GM21723 (cell line): ENCODE results near the gene GZMA.
"Not testable (repeated sequence)": the region's sequence is repeated elsewhere in the genome, so short reads cannot be mapped to it uniquely, and the experiment has no call there.

Source experiments
- ATAC-seq: cut with Tn5 transposase; IDR thresholded peaks from one replicate; pipeline ENCODE4 v1.9.1; 2021; ENCODE audit warnings: mild to moderate bottlenecking, moderate library complexity; ENCODE audit not compliant: unreplicated experiment

GZMA gene

DNA sequence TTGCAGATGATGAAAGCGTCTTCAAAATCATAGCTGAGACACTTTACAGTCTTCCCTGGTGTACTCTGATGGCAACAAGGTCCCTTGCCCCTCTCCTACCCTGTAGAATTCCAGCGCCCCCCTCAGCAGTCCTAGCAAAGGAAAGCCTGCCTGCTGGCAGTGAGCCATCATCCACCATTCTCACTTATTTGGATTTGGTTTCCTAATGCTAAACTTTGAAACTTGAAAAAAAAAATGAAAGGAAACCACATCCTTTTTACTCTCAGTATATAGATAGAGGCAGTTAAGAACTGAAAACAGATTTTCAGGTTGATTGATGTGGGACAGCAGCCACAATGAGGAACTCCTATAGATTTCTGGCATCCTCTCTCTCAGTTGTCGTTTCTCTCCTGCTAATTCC, at the start of gene GZMA:
Gene GZMA, plus strand, starts transcription at position 299 of the 400 bp plus-strand sequence. Its CDS starts 37 bp downstream, at position 336.
- ATAC-seq, result no peak

- no peak for ATAC-seq
These were observed 47.3 kb upstream of the GZMA start for GRCh38 chr5:55055183-55055582.

DNA sequence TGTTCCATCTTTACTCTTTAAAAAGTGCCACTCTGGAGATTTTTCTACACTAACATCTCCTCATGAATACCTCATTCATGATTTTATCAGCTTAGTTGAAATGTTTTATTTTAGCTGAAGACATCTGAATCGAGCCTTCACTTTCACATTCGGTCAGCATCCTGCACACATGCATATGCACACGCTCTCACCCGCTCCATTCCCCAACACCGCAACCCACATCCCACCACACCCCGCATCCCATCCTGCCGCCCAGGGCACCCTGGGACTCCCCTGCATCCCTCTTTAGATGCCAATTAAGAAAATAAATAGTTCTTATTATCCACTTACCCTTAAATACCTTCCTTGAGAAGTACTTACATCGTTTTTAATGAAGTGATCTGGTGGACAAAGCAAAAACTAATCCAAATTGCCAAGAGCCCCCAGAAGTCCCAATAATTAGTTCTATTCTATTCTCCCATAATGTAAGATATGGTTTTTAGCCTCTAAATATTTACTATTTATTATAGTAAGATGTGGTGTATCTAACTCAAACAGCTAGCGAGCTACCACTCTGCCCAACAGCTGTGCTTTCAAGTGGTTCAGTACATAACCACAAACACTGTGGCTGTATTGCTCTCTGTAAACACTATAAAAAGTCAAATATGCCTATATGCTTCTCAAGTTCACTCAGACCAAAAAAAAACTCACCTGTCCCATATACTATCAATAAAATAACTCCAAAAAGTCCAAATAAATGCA, 40.2 kb upstream of the GZMA start:
- no peak for ATAC-seq

GRCh38 chr5:55063220-55063863, 39.1 kb upstream of the GZMA start:
- no peak for ATAC-seq

- ATAC-seq, result no peak
These were observed 38.5 kb upstream of the GZMA start for GRCh38 chr5:55063899-55064298.

DNA sequence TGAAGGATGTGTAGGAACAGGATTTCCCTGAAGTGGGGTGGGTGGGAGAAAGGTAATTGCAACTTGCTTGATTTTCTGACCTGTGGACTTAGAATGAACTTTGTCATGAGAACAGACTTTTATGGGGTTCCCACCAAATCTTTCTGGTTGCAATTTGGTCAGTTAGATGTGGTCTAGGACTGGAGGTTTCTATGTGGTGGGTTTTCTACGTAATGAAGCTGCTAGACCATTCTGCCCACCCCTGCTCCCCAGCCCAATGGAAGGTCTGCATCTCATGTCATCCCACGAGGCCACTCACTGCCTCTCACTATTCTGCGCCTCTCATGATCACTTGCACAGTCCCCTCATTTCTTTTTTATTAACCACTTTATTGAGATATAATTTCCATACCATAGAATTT, 37.9 kb upstream of the GZMA start:
- ATAC-seq, result no peak

GRCh38 chr5:55066277-55066676, 36.2 kb upstream of the GZMA start:
- ATAC-seq, result no peak

DNA sequence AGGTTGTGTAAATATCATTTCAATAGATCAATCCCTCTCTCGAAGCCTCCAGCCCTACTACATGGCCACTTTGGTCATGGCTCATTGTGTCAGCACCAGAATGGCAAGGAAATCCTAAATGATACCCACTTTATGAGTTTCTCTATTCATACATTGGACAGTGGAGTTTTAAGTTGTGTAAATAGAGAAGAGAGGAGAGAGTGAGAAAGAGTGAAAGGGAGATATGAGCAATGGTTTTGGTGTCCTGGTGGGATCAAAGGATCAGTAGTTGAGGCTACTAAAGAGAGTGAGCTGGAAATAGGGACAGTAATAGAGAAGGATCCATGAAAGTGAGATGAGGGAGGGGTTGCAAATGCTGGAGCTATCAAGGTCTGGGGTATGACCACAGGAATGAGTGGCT, 31.5 kb upstream of the GZMA start:
- ATAC-seq, result no peak

GRCh38 chr5:55071413-55071812, 31.0 kb upstream of the GZMA start:
- ATAC-seq, result no peak

- no peak for ATAC-seq
These were observed 29.8 kb upstream of the GZMA start for GRCh38 chr5:55072666-55073065.

- ATAC-seq, result no peak
These were observed 29.2 kb upstream of the GZMA start for GRCh38 chr5:55073211-55073610.

GRCh38 chr5:55081541-55081940, 20.9 kb upstream of the GZMA start:
- ATAC-seq, result no peak

- not testable (repeated sequence) for ATAC-seq
These were observed 13.1 kb upstream of the GZMA start for GRCh38 chr5:55089301-55089700.

- not testable (repeated sequence) for ATAC-seq
These were observed 11.4 kb upstream of the GZMA start for GRCh38 chr5:55091011-55091410.

DNA sequence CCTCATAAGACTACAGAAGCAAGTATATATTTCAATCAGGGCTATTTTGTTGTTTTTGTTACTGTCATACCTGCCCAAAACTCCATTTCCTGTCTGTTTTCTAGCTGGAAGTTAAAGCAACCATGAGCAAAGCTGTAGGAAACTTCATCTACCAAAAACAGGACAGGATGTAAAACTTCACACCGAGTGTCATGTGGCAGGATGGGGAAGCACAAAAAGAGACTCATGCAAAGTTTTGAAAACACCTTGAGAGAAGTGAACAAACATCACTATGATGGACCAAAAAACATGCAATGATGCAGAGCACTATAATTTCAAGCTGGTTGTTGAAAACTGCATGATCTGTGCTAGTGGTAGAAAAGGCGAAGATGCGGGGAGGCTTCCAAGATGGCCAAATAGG, 6.3 kb upstream of the GZMA start:
- ATAC-seq, result no peak

DNA sequence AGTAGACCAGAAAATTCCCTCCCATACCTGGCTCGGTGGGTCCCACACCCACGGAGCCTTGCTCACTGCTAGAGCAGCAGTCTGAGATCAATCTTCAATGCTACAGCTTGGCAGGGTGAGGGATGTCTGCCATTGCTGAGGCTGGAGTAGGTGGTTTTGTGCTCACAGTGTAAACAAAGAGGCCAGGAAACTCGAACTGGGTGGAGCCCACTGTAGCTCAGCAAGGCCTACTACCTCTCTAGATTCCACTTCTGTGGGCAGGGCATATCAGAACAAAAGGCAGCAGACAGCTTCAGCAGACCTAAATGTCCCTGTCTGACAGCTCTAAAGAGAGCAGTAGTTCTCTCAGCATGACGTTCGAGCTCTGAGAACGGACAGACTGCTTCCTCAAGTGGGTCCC, 5.6 kb upstream of the GZMA start:
- ATAC-seq, result no peak

GRCh38 chr5:55101148-55101547, 1.3 kb upstream of the GZMA start:
- not testable (repeated sequence) for ATAC-seq

DNA sequence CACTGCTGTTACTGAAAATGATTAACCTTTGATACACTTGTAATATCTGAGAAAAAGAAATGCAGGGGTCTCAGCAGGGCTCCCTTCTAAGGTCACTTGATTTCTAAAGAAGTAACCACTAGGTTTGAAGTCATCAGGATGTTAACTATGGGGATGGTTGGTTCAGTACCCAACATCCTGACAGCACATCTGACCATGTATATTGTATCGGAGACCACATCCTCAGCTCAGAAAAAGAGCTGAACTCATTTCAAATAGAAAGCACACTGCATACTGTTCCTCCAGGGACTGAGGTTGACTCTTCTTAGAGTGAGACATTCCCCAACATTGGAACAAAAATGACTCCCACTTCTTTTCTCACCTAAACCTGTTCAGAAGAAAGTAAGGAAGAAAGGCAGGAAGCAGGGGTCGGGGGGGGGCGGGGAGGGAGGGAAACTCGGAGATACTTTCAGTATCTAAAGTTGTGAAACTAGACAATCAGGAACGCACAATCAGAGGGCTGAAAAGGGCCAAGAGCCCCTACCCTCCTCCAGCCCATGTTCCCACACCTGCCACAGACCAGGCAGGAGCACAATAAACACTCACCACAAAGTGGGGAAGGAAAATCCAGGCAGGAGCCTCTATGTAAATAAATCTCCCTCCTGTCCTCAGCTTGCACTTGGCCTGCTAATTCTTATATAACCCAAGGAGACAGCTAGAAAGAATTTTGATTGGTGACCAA, 730 bp upstream of the GZMA start:
- no peak for ATAC-seq

- no peak for ATAC-seq
These were observed 1.8 kb downstream of the GZMA start for GRCh38 chr5:55104036-55104772.

- no peak for ATAC-seq
These were observed 2.7 kb downstream of the GZMA start for GRCh38 chr5:55104946-55105701.

DNA sequence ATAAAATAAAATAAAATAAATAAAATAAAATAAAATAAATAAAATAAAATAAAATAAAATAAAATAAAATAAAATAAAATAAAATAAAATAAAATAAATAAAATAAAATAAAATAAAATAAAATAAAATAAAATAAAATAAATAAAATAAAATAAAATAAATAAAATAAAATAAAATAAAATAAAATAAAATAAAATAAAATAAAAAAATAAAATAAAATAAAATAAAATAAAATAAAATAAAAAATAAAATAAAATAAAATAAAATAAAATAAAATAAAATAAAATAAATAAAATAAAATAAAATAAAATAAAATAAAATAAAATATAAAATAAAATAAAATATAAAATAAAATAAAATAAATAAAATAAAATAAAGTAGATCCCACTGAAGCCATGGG, 3.5 kb downstream of the GZMA start:
- not testable (repeated sequence) for ATAC-seq
